Spleen (tissue), 11 donors: ENCODE measurements around the gene BBS9. TPM values are rescaled to one million over a fixed set of nuclear protein-coding genes. Genes with fewer than 3 reads are reported as not detected.

ENCODE experiments used
- DNase-seq: peaks from one replicate; pipeline ENCODE4 v3.0.0-alpha.2; 2020
- H3K27ac ChIP-seq, 8 donors: fragments of 200-600 bp; sonication (generic) in 7 of 8; 1 replicate in 4 of 8; 2 replicates in 4 of 8; pipeline versions ENCODE4 v1.5.0 to v1.8.0; 2016 to 2021; ENCODE audit warnings: inconsistent platforms in 4 of 8, mild to moderate bottlenecking in 4 of 8, moderate library complexity in 1 of 8
- H3K27me3 ChIP-seq, 7 donors: fragments of 200-600 bp; sonication (generic) in 6 of 7; replicated peaks in 1 of 7; 1 replicate in 4 of 7; 2 replicates in 3 of 7; pipeline versions ENCODE4 v1.5.0 to v1.8.0; 2016 to 2021; ENCODE audit warnings: inconsistent platforms in 3 of 7, mild to moderate bottlenecking in 1 of 7
- H3K36me3 ChIP-seq, 6 donors: fragments of 200-600 bp; sonication (generic) in 5 of 6; 1 replicate in 4 of 6; 2 replicates in 2 of 6; pipeline versions ENCODE4 v1.5.0 to v1.8.0; 2016 to 2021; ENCODE audit warnings: inconsistent platforms in 2 of 6
- H3K4me1 ChIP-seq, 6 donors: fragments of 200-600 bp; sonication (generic) in 5 of 6; 1 replicate in 3 of 6; 2 replicates in 3 of 6; pipeline versions ENCODE4 v1.5.0 to v1.8.0; 2016 to 2021; ENCODE audit warnings: inconsistent platforms in 3 of 6
- H3K4me3 ChIP-seq, 8 donors: fragments of 200-600 bp; sonication (generic) in 7 of 8; 1 replicate in 4 of 8; 2 replicates in 4 of 8; pipeline versions ENCODE4 v1.5.0 to v1.8.0; 2016 to 2021; ENCODE audit warnings: inconsistent platforms in 4 of 8, mild to moderate bottlenecking in 4 of 8, moderate library complexity in 2 of 8
- H3K9me3 ChIP-seq, 8 donors: fragments of 200-600 bp; sonication (generic) in 7 of 8; 1 replicate in 4 of 8; 2 replicates in 4 of 8; pipeline versions ENCODE4 v1.5.0 to v1.8.0; 2016 to 2021; ENCODE audit warnings: inconsistent platforms in 4 of 8
- POLR2A ChIP-seq, 3 donors: fragments of 450-650 bp; IDR thresholded peaks; one replicate each; pipeline ENCODE4 v1.5.1; 2017; ENCODE audit warnings: antibody characterized with exemption in 3 of 3, mild to moderate bottlenecking in 1 of 3
- POLR2AphosphoS5 ChIP-seq, 3 donors: sonication (generic); formaldehyde crosslinking; IDR thresholded peaks; one replicate each; pipeline ENCODE4 v1.5.1; 2017; ENCODE audit warnings: antibody characterized with exemption in 3 of 3
- WGBS, 5 donors: extraction: QIAGEN DNeasy Blood & Tissue Kit in 3 of 5; methylation state at CpG; one replicate each; pipeline versions ENCODE4 v1.1.5 to v1.1.7; 2013 to 2018; 5-methylcytosine and 5-hydroxymethylcytosine counted together
- intact Hi-C: fragments of 100-400 bp; cut with DNase I; formaldehyde crosslinking; loops from one replicate; pipeline ENCODE4 v1.15.0; 2023; ENCODE audit warnings: low total_unique reads
- polyA plus RNA-seq, 3 donors: library from polyadenylated mRNA; stranded (reverse); fragments of 200-250 nt; gene quantifications; one replicate each; pipeline ENCODE4 v1.2.1, GENCODE V29; 2013
- total RNA-seq, 7 donors: library from RNA; depleted of rRNA in 3 of 7; stranded (reverse); fragments of >200 nt in 3 of 7; fragmentation: NEBNext Ultra II Directional in 4 of 7; extraction: Animal tissue kit (Norgen Biotek cat#: 25700) in 4 of 7; gene quantifications; one replicate each; pipeline versions ENCODE4 v1.1.0 to v1.2.1, GENCODE V29; 2016 to 2021
- TF ChIP-seq, protein P1 (sequence below), 11 experiments: fragments of 200-600 bp in 7 of 11; fragments of 450-650 bp in 4 of 11; sonication (generic) in 4 of 11; IDR thresholded peaks in 8 of 11; conservative IDR thresholded peaks in 3 of 11; 1 replicate in 7 of 11; 2 replicates in 4 of 11; pipeline versions ENCODE4 v1.4.0 to v1.8.0; 2016 to 2021; ENCODE audit warnings: antibody characterized with exemption in 11 of 11, inconsistent platforms in 4 of 11, mild to moderate bottlenecking in 1 of 11
- donor health status: healthy with polysubstance abuse.
- donor health status: DM: no; HTN: no; CAD: no; lungs with moderate emphysema.
- donor health status: DM: no; HTN: no; CAD: no.
- donor health status: Bipolar disorder and iron deficiency.
- donor health status: healthy.
- donor health status: DM: no; HTN: no; CAD: no.
- donor health status: DM: yes; HTN: yes; CAD: no.

Gene BBS9
- total and polyA plus RNA-seq, 10 donors = 2.3 to 44.1 (median 25.3) TPM

DNA sequence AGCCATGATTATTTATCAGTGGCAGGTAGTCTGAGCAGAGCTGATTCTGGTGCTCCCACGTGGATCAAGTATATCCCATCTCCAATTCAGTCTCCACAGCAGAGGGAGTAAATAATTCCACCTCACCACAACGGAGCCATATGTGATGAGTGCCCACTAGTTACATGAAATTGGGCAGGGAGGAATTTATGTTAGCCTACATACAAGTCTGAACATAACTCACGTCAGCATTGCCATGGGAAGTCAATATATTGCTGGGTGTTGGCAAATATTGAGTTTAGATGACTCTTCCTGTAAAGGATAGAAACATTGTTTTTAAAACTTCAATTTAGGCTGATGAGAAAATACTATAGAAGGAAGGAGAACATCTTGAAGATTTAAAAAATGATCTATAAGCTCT lies 507.0 kb downstream of the BBS9 start:
- Histone ChIP-seq H3K36me3 (peaks cover 0 to 15% (median 0%) of the 10 kb centered on the region in 6 donors), H3K9me3 (no peaks in the 10 kb centered on the region), H3K4me3 (no peak overlapping the region), H3K27me3 (no peaks in the 10 kb centered on the region), H3K4me1 (no peaks in the 10 kb centered on the region), H3K27ac (no peak overlapping the region)
- intact Hi-C loops = no loop called here
- TF ChIP-seq POLR2A (IDR thresholded peaks at IDR 0.05) (no peak), POLR2AphosphoS5 (IDR thresholded peaks at IDR 0.05) (no peak)
- TF ChIP-seq, protein P1, sequence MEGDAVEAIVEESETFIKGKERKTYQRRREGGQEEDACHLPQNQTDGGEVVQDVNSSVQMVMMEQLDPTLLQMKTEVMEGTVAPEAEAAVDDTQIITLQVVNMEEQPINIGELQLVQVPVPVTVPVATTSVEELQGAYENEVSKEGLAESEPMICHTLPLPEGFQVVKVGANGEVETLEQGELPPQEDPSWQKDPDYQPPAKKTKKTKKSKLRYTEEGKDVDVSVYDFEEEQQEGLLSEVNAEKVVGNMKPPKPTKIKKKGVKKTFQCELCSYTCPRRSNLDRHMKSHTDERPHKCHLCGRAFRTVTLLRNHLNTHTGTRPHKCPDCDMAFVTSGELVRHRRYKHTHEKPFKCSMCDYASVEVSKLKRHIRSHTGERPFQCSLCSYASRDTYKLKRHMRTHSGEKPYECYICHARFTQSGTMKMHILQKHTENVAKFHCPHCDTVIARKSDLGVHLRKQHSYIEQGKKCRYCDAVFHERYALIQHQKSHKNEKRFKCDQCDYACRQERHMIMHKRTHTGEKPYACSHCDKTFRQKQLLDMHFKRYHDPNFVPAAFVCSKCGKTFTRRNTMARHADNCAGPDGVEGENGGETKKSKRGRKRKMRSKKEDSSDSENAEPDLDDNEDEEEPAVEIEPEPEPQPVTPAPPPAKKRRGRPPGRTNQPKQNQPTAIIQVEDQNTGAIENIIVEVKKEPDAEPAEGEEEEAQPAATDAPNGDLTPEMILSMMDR (IDR thresholded peaks at IDR 0.05 in 8 of 11, conservative IDR thresholded peaks at IDR 0.05 in 3 of 11) = no peak
- 82 to 90% (median 87%) methylated on average over 3 of the region's 3 CpGs for WGBS, 5 donors
- DNase-seq = no peak

DNA sequence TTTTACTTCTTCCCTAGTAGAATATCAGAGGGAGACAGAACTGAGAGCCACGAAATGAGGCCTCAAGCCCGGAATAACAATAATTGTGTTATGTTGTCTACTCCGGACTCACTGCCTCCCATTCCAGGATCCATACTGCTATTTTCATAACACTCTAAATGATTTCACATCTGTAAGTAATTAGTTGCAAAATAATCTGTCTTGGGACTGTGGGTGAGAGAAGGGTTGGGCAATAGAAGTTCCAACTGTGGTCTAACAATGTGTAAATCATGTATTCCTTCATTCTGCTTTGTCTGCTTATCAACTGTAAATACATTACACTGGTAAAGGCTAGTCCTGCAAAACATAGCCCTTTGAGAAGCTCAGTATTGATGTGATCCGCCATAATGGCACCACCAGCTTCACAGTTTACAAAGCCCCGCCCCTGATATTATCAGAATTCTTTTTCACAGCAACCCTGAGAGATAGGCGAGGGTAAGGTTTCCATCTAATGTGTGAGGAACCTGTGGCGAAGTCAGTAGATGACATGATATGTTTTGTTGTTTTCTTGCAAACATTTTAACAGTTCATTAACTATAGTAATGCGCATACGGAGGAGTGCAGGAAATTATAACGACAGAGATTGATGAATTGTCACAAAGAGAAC lies 510.3 kb downstream of the BBS9 start:
- intact Hi-C loops = no loop called here
- H3K4me1 ChIP-seq = no peaks in the 10 kb centered on the region
- DNase-seq = no peak
- H3K9me3 ChIP-seq = no peaks in the 10 kb centered on the region
- peaks cover 0 to 10% (median 0%) of the 10 kb centered on the region in 6 donors for H3K36me3 ChIP-seq
- TF ChIP-seq, protein P1 (IDR thresholded peaks at IDR 0.05 in 8 of 11, conservative IDR thresholded peaks at IDR 0.05 in 3 of 11) = no peak
- H3K4me3 ChIP-seq = no peak overlapping the region
- WGBS, 5 donors = 77 to 91% (median 87%) methylated on average over 10 of the region's 10 CpGs
- no peak overlapping the region for H3K27ac ChIP-seq
- H3K27me3 ChIP-seq = no peaks in the 10 kb centered on the region

DNA sequence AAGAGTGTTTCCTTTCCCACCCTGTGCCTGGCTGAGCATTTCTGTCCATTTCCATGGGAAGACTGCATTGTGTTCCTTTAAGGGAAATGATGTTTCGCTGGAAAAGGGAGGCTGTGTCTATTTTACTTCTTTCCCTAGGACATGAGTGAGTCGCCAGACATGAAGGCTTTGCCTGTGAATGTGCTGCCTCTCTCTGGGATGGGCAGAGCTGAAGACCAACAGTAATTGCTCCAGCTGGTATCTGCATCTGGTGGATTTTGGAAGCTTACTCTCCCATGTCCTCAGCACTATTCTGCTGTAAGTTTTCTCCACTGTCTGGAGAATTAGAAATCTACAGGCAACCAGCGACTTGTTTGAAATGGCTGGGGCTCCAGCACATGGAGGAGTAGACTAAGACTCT lies 511.4 kb downstream of the BBS9 start:
- intact Hi-C loops = no loop called here
- WGBS, 5 donors = 85 to 94% (median 89%) methylated on average over 3 of the region's 3 CpGs
- no peaks in the 10 kb centered on the region for H3K9me3 ChIP-seq
- no peak overlapping the region for H3K4me3 ChIP-seq
- TF ChIP-seq POLR2AphosphoS5 (IDR thresholded peaks at IDR 0.05) (no peak), POLR2A (IDR thresholded peaks at IDR 0.05) (no peak)
- TF ChIP-seq, protein P1 (IDR thresholded peaks at IDR 0.05 in 8 of 11, conservative IDR thresholded peaks at IDR 0.05 in 3 of 11) = no peak
- DNase-seq = no peak
- H3K27me3 ChIP-seq = no peaks in the 10 kb centered on the region
- no peaks in the 10 kb centered on the region for H3K4me1 ChIP-seq
- H3K36me3 ChIP-seq = peaks cover 0 to 7% (median 0%) of the 10 kb centered on the region in 6 donors
- H3K27ac ChIP-seq = no peak overlapping the region

DNA sequence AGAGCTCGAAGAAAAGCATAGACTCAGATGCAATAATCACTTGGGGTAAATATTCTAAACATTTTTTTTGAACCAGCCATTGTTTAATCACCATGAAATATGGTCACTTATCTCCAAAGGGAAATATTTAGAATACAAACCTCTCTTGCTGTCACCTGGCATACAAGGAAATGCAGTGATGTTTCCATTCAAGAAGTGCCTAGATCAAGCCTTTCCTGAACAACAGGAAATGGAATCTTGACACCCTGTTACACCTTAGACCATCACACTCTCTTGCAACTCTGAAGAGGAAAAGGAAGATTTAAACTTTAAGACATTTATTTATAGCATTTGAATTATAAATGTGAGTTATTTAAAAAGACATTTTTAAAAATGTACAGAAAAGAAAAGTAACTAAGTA lies 512.9 kb downstream of the BBS9 start:
- no peak for TF ChIP-seq POLR2A (IDR thresholded peaks at IDR 0.05)
- no peak for TF ChIP-seq POLR2AphosphoS5 (IDR thresholded peaks at IDR 0.05)
- TF ChIP-seq, protein P1 (IDR thresholded peaks at IDR 0.05 in 8 of 11, conservative IDR thresholded peaks at IDR 0.05 in 3 of 11) = no peak
- 60 to 81% (median 73%) methylated on average over 1 of the region's 1 CpG for WGBS, 5 donors
- H3K27me3 ChIP-seq = no peaks in the 10 kb centered on the region
- H3K4me3 ChIP-seq = no peak overlapping the region
- H3K9me3 ChIP-seq = no peaks in the 10 kb centered on the region
- H3K4me1 ChIP-seq = no peaks in the 10 kb centered on the region
- intact Hi-C loops = no loop called here
- H3K27ac ChIP-seq = no peak overlapping the region
- peaks cover 0 to 9% (median under 1%) of the 10 kb centered on the region in 6 donors for H3K36me3 ChIP-seq
- no peak for DNase-seq
